DOHH2 (cell line): Measurements from ENCODE around the gene NEU3.
A peak's percentile ranks its signal among the peaks of the same experiment; 100 is the strongest.

Source experiments
- H3F3A ChIP-seq: fragments of 200-600 bp; sonication (generic), shearing (Covaris generic); 2 replicates; pipeline ENCODE4 v1.6.0; 2016; ENCODE audit warnings: antibody characterized with exemption, mild to moderate bottlenecking; ENCODE audit not compliant: control insufficient read depth, insufficient read depth
- H3K27ac ChIP-seq: fragments of 200-600 bp; sonication (generic); 2 replicates; pipeline ENCODE4 v1.5.1; 2014; ENCODE audit warnings: low read depth, mild to moderate bottlenecking, low read length, moderate library complexity
- H3K27me3 ChIP-seq: fragments of 200-600 bp; sonication (generic); 2 replicates; pipeline ENCODE4 v1.6.1; 2014; ENCODE audit warnings: mild to moderate bottlenecking, low read length, mixed read lengths; ENCODE audit not compliant: control insufficient read depth
- H3K36me3 ChIP-seq: fragments of 200-600 bp; sonication (generic); 2 replicates; pipeline ENCODE4 v1.6.1; 2014; ENCODE audit warnings: mild to moderate bottlenecking, low read length, moderate library complexity, mixed read lengths; ENCODE audit not compliant: control insufficient read depth
- H3K4me1 ChIP-seq: fragments of 200-600 bp; sonication (generic); 2 replicates; pipeline ENCODE4 v1.6.1; 2014; ENCODE audit warnings: mild to moderate bottlenecking, low read length, mixed read lengths; ENCODE audit not compliant: control insufficient read depth
- H3K4me2 ChIP-seq: fragments of 200-600 bp; sonication (generic); 2 replicates; pipeline ENCODE4 v1.6.0; 2014; ENCODE audit warnings: mild to moderate bottlenecking, low read length, moderate library complexity
- H3K4me3 ChIP-seq: fragments of 200-600 bp; sonication (generic); 2 replicates; pipeline ENCODE4 v1.5.1; 2014; ENCODE audit warnings: mild to moderate bottlenecking, low read length, mixed read lengths
- H3K79me2 ChIP-seq: fragments of 200-600 bp; sonication (generic); 2 replicates; pipeline ENCODE4 v1.6.1; 2014; ENCODE audit warnings: mild to moderate bottlenecking, low read length, mixed read lengths; ENCODE audit not compliant: control insufficient read depth
- H3K9me2 ChIP-seq: fragments of 200-600 bp; sonication (generic); replicated peaks from 2 replicates; pipeline ENCODE4 v1.6.1; 2014; ENCODE audit warnings: mild to moderate bottlenecking, low read length, mixed read lengths; ENCODE audit not compliant: control insufficient read depth
- H3K9me3 ChIP-seq: fragments of 200-600 bp; sonication (generic); 2 replicates; pipeline ENCODE4 v1.6.1; 2014; ENCODE audit warnings: antibody characterized with exemption, low read length, mixed read lengths; ENCODE audit not compliant: control insufficient read depth, insufficient read depth
- H4K20me1 ChIP-seq: fragments of 200-600 bp; sonication (generic); 2 replicates; pipeline ENCODE4 v1.6.0; 2014; ENCODE audit warnings: low read depth, mild to moderate bottlenecking, antibody characterized with exemption, low read length, moderate library complexity; ENCODE audit not compliant: control insufficient read depth, insufficient read depth
- CTCF ChIP-seq: fragments of 200-600 bp; sonication (generic); IDR thresholded peaks from one replicate; pipeline ENCODE4 v1.5.1; 2014; ENCODE audit warnings: antibody characterized with exemption, mild to moderate bottlenecking, low read depth, low read length; ENCODE audit not compliant: poor library complexity, severe bottlenecking
- EZH2phosphoT487 ChIP-seq: fragments of 200-600 bp; sonication (generic); IDR thresholded peaks from 2 replicates; pipeline ENCODE4 v1.6.1; 2017; ENCODE audit warnings: borderline replicate concordance, mild to moderate bottlenecking, antibody characterized with exemption, low read length, moderate library complexity, mixed read lengths

Gene NEU3

GRCh38 chr11:74948546-74948897 is 40.2 kb upstream of the NEU3 start:
- peaks cover 56% of the 10 kb centered on the region for H3K36me3 ChIP-seq
- H3K4me2 ChIP-seq, result peak overlapping the region; percentile 72
- H3K27me3 ChIP-seq, result no peaks in the 10 kb centered on the region
- peaks cover 15% of the 10 kb centered on the region; the same call in 1 of the 2 replicates for H4K20me1 ChIP-seq
- H3K4me3 ChIP-seq, result peak overlapping the region; percentile 88
- peaks cover 93% of the 10 kb centered on the region for H3K79me2 ChIP-seq
- peaks cover 40% of the 10 kb centered on the region for H3K4me1 ChIP-seq
- H3F3A ChIP-seq, result peaks cover 13% of the 10 kb centered on the region
- TF ChIP-seq CTCF, result no peak
- TF ChIP-seq EZH2phosphoT487, result no peak
- H3K27ac ChIP-seq, result peak overlapping the region; percentile 79
- no peaks in the 10 kb centered on the region for H3K9me3 ChIP-seq
- H3K9me2 ChIP-seq, result no peaks in the 10 kb centered on the region

- peak within 1 kb of the TSS; percentile 79 for H3K27ac ChIP-seq
- peaks cover 21% of the 10 kb centered on the region; the same call in 1 of the 2 replicates for H4K20me1 ChIP-seq
- H3K27me3 ChIP-seq, result no peaks in the 10 kb centered on the region
- no peaks in the 10 kb centered on the region for H3K9me3 ChIP-seq
- peak within 1 kb of the TSS; percentile 88 for H3K4me3 ChIP-seq
- H3K4me1 ChIP-seq, result peaks cover 46% of the 10 kb centered on the region
- H3K4me2 ChIP-seq, result peak within 1 kb of the TSS; percentile 72
- peaks cover 56% of the 10 kb centered on the region for H3K36me3 ChIP-seq
- H3K79me2 ChIP-seq, result peaks cover 95% of the 10 kb centered on the region
- peaks cover 16% of the 10 kb centered on the region for H3F3A ChIP-seq
- H3K9me2 ChIP-seq, result no peaks in the 10 kb centered on the region
- TF ChIP-seq CTCF (no peak), EZH2phosphoT487 (no peak)
Measured at GRCh38 chr11:74948898-74949752, 39.6 kb upstream of the NEU3 start, which contains the start of the genes SPCS2 and XRRA1. TSS of gene SPCS2 (plus strand) at chr11:74949266. CDS start at chr11:74949286, 20 bp downstream. TSS of gene XRRA1 (minus strand) at chr11:74949091. CDS start at chr11:74940878, 8,213 bp downstream.

GRCh38 chr11:74949753-74950137 is 39.0 kb upstream of the NEU3 start:
- H3K79me2 ChIP-seq, result peaks cover 95% of the 10 kb centered on the region
- H3K27ac ChIP-seq, result peak overlapping the region; percentile 79
- H3K4me3 ChIP-seq, result peak overlapping the region; percentile 88
- no peaks in the 10 kb centered on the region for H3K9me3 ChIP-seq
- H4K20me1 ChIP-seq, result peaks cover 28% of the 10 kb centered on the region; the same call in 1 of the 2 replicates
- peak overlapping the region; percentile 72 for H3K4me2 ChIP-seq
- H3K9me2 ChIP-seq, result no peaks in the 10 kb centered on the region
- peaks cover 16% of the 10 kb centered on the region for H3F3A ChIP-seq
- TF ChIP-seq EZH2phosphoT487 (no peak), CTCF (no peak)
- H3K27me3 ChIP-seq, result no peaks in the 10 kb centered on the region
- peaks cover 56% of the 10 kb centered on the region for H3K36me3 ChIP-seq
- peaks cover 52% of the 10 kb centered on the region for H3K4me1 ChIP-seq
